ENCODE measurements around the gene GALNT10. TPM values are rescaled to one million over a fixed set of nuclear protein-coding genes. Genes with fewer than 3 reads are reported as not detected.

The GALNT10 gene
- total and polyA plus RNA-seq, 10 of the 15 experiments (the other 5 are each of a cell fraction or from before 2014, with no cell fraction given): 3.9 to 35.4 (median 15.5) TPM

- POLR2A ChIA-PET: no interaction called here
- 92% methylated on average over 10 of the region's 10 CpGs for WGBS (ENCODE audit: insufficient coverage, insufficient replicate concordance, low lambda C conversion rate, missing lambda C conversion rate)
- Histone ChIP-seq H2AFZ (ENCODE audit: control insufficient read depth, low read depth, low read length) (no peak overlapping the region), H4K20me1 (ENCODE audit: control insufficient read depth, insufficient read depth) (no peaks in the 10 kb centered on the region), H3K27me3 (replicated peaks in 1 of 2; ENCODE audit: control insufficient read depth in 2 of 2, insufficient read depth in 2 of 2, low read length in 1 of 2) (no peaks in the 10 kb centered on the region), H3K36me3 (ENCODE audit: control insufficient read depth in 2 of 2, insufficient read depth in 2 of 2, low read length in 1 of 2) (peaks cover 0 to 3% of the 10 kb centered on the region in 2 experiments; a peak in 2 of 4 replicates), H3K9ac (ENCODE audit: control insufficient read depth, insufficient read depth, low read length) (no peak overlapping the region), H3K4me2 (ENCODE audit: control insufficient read depth, insufficient read depth) (no peak overlapping the region), H3K27ac (ENCODE audit: control insufficient read depth, insufficient read depth) (no peak overlapping the region), H3K4me1 (ENCODE audit: control insufficient read depth, insufficient read depth, low read length) (peaks cover 4% of the 10 kb centered on the region; the same call in 1 of the 2 replicates), H3K9me3 (replicated peaks; ENCODE audit: control insufficient read depth, insufficient read depth, low read length) (no peaks in the 10 kb centered on the region), H3K79me2 (ENCODE audit: control insufficient read depth, insufficient read depth, low read length) (no peaks in the 10 kb centered on the region), H3K4me3 (no peak overlapping the region)
- FAIRE-seq (no peak), DNase-seq (ENCODE audit: low read depth, low spot score) (no peak), ATAC-seq (no peak)
- SMC1A ChIA-PET (ENCODE audit: uncharacterized antibody, unreplicated experiment): interaction anchor here (7.5 kb wide), 1 partner anchor 327 kb away, joined by 129 read pairs; no protein-coding TSS in a partner anchor
- intact Hi-C loops (cut with micrococcal nuclease; ENCODE audit: unreplicated experiment): no loop called here
- RAD21 ChIA-PET (ENCODE audit: unreplicated experiment): interaction anchor here (1.3 kb wide), 1 partner anchor 9 kb away, joined by 3 read pairs; no protein-coding TSS in a partner anchor
- no TSS peak for BruUV-seq (replicated peaks)
- no peak for TF ChIP-seq FOXK2 (IDR thresholded peaks at IDR 0.05)
- TF ChIP-seq SMC3 (IDR thresholded peaks at IDR 0.05; ENCODE audit: borderline replicate concordance, low read length): no peak
- TF ChIP-seq ZNF687 (IDR thresholded peaks at IDR 0.05): no peak
- TF ChIP-seq SREBF1 (IDR thresholded peaks at IDR 0.05; ENCODE audit: low read length): no peak
- CTCF ChIA-PET: interaction anchor here (0.8 to 6.3 kb wide), 4 partner anchors 211 to 330 kb away, joined by 4 to 106 read pairs (median 61); partner anchors contain the start of gene GALNT10
- in situ Hi-C loops (cut with MboI): loop anchor here (5.0 kb wide), 2 partner anchors 215 to 330 kb away; no protein-coding TSS in a partner anchor
Measured at GRCh38 chr5:154402611-154403010, 212.1 kb downstream of the GALNT10 start.
